ENCODE results near the gene DVL1. TPM values are rescaled to one million over a fixed set of nuclear protein-coding genes. Genes with fewer than 3 reads are reported as not detected.

Gene DVL1
- total RNA-seq, 6 donors from 2014 or later, result 71.8 to 205 (median 90.6) TPM

- H3K27me3 ChIP-seq, result no peaks in the 10 kb centered on the region
- H3K4me1 ChIP-seq, result peaks cover 28 to 44% (median 35%) of the 10 kb centered on the region in 4 donors
- DNase-seq, result peak in 1 of 2 donors; percentile 83
- 42 to 77% methylated on average over 30 to 45 of the region's 52 CpGs for WGBS, 2 donors
- H3K36me3 ChIP-seq, result peaks cover 0 to 15% (median 9%) of the 10 kb centered on the region in 4 donors
- TF ChIP-seq POLR2AphosphoS5 (IDR thresholded peaks at IDR 0.05) (no peak), EP300 (IDR thresholded peaks at IDR 0.05) (no peak), POLR2A (IDR thresholded peaks at IDR 0.05) (no peak), CTCF (IDR thresholded peaks at IDR 0.05) (no peak)
- H3K27ac ChIP-seq, result peak overlapping the region; percentile 88 to 98 (median 94)
- no peaks in the 10 kb centered on the region for H3K9me3 ChIP-seq
- ATAC-seq (ENCODE audit: low FRiP score in 2 of 2), result no peak
- peak overlapping the region; percentile 83 to 100 (median 94) for H3K4me3 ChIP-seq
These were observed 24.8 kb upstream of the DVL1 start for GRCh38 chr1:1373815-1374588.

GRCh38 chr1:1373051-1373814 is 24.0 kb upstream of the DVL1 start:
- Histone ChIP-seq H3K4me1 (peaks cover 28 to 44% (median 35%) of the 10 kb centered on the region in 4 donors), H3K36me3 (peaks cover 0 to 15% (median 9%) of the 10 kb centered on the region in 4 donors), H3K27ac (no peak overlapping the region), H3K9me3 (no peaks in the 10 kb centered on the region), H3K4me3 (peak overlapping the region in 2 of 4 donors; percentile 91 to 100), H3K27me3 (no peaks in the 10 kb centered on the region)
- ATAC-seq (ENCODE audit: low FRiP score in 2 of 2), result no peak
- peak in 1 of 2 donors; percentile 67 for DNase-seq
- 87 to 89% methylated on average over 8 to 26 of the region's 26 CpGs for WGBS, 2 donors
- TF ChIP-seq EP300 (IDR thresholded peaks at IDR 0.05) (no peak), CTCF (IDR thresholded peaks at IDR 0.05) (no peak), POLR2A (IDR thresholded peaks at IDR 0.05) (no peak), POLR2AphosphoS5 (IDR thresholded peaks at IDR 0.05) (no peak)

GRCh38 chr1:1371746-1372711 is 22.8 kb upstream of the DVL1 start:
- peak; percentile 69 to 77 for ATAC-seq (ENCODE audit: low FRiP score in 2 of 2)
- H3K9me3 ChIP-seq, result no peaks in the 10 kb centered on the region

More at GRCh38 chr1:1371746-1372711, 22.8 kb upstream of the DVL1 start:
- peak; percentile 68 to 95 for DNase-seq
- Histone ChIP-seq H3K27ac (peak overlapping the region in 2 of 4 donors; percentile 3 to 21), H3K27me3 (no peaks in the 10 kb centered on the region), H3K4me3 (no peak overlapping the region), H3K4me1 (peaks cover 28 to 44% (median 35%) of the 10 kb centered on the region in 4 donors), H3K36me3 (peaks cover 0 to 15% (median 9%) of the 10 kb centered on the region in 4 donors)
- TF ChIP-seq POLR2AphosphoS5 (IDR thresholded peaks at IDR 0.05) (no peak), EP300 (IDR thresholded peaks at IDR 0.05) (no peak), CTCF (IDR thresholded peaks at IDR 0.05) (peak; percentile 87 to 99 (median 90)), POLR2A (IDR thresholded peaks at IDR 0.05) (peak in 1 of 4 donors; percentile 10)
- WGBS, 2 donors, result 47% methylated on average over 13 to 17 of the region's 26 CpGs

Data from upper lobe of left lung (tissue), 6 donors.